ENCODE results near the gene CCDC88A. TPM values are rescaled to one million over a fixed set of nuclear protein-coding genes. Genes with fewer than 3 reads are reported as not detected.
"Not testable (repeated sequence)": the region's sequence is repeated elsewhere in the genome, so short reads cannot be mapped to it uniquely, and the experiment has no call there.

Gene CCDC88A
- total RNA-seq, 2 donors from 2014 or later = 29.0 to 33.0 TPM

DNA sequence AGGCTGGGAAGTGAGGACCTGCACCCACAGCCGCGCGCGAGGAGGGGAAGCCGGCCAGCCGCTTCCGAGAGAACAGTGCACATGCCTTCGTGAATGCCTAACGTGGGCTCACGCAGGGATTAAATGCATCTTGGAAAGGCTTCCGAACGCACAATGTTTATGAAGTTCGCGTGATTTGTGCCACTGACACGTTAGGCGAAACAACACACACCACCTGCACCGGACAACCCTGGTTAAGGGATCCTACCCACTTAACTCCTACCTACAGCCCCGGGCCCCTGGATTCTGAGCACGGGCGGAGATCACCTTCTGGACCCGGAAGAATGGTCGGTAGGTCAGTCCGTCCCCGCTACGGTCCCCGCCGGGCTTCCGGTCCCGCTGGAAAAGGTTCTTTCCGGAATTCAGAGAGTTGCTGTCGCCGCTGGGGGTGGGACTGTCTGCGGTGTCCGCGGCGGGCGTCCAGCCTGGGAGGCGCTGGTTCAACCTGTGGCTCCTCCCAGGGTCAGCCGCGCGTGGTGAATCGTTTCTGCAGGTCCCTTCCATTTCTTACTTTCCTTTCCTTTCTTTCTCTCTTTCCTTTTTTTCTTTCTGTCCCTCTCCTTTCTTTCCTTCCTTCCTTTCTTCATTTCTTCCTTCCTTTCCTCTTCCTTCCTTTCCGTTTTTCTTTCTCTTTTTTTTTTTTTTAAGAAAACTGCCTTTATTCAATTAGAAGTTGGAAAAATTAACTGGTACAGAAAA, 150.6 kb downstream of the CCDC88A start, which contains the start of gene MTIF2:
MTIF2 (minus strand) TSS at position 325 of the 738 bp plus-strand sequence. CDS start 5,373 bp downstream, outside the sequence.
- ATAC-seq = peak; percentile 99
- intact Hi-C loops (cut with DNase I) = no loop called here

GRCh38 chr2:55268288-55268906, 151.3 kb downstream of the CCDC88A start:
- DNase-seq (no peak), ATAC-seq (no peak)
- intact Hi-C loops (cut with DNase I) = no loop called here

More for the DNA sequence above, 150.6 kb downstream of the CCDC88A start, which contains the start of gene MTIF2:
- peak; percentile 97 for DNase-seq

DNA sequence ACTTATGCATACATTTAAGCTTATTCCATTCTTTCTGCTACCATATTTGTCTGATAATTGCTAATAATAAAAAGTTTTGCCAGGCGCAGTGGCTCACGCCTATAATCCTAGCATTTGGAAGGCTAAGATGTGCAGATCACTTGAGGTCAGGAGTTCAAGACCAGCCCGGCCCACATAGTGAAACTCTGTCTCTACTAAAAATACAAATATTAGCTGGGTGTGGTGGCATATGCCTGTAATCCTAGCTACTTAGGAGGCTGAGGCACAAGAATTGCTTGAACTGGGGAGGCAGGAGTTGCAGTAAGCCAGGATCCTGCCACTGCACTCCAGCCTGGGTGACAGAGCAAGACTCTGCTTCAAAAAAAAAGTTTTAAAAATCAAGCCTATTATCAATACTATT, 160.1 kb downstream of the CCDC88A start:
- ATAC-seq; DNase-seq; intact Hi-C loops (cut with DNase I): not testable (repeated sequence)

DNA sequence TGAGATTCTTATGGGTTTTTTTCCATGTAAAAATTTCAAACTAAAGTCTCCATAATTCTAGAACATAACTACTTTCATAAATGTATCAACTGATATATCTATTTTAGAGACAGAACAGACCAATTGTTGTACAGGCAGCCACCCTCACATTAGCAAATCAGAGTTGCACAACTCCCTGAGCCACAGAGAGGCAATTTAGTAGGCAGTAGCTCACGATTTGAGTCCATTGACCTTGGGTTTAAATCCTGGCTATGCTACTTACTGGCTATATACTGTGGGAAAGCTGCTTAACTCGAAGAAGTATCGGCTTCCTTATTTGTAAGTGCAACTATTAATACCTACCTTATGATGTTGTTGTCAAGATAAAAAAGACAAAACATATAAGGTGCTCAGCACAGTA, 166.8 kb downstream of the CCDC88A start:
- DNase-seq (no peak), ATAC-seq (no peak)
- intact Hi-C loops (cut with DNase I) = no loop called here

GRCh38 chr2:55247025-55247424, 172.6 kb downstream of the CCDC88A start:
- DNase-seq = no peak
- intact Hi-C loops (cut with DNase I) = no loop called here

DNA sequence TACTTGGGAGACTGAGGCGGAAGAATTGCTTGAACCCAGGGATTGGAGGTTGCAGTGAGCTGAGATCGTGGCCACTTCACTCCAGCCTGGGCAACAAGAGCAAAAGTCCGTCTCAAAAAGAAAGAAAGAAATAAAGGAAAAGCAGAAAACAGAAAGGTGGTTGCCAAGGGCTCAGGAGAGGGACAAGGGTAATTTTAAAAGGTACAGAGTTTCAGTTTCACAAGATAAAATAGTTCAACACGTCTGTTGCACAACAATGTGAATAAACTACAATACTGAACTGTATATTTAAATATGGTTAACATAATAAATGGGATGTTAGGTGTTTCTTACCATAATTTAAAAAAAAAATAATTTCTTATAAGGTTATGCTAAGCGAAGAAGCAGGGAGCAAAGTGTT, 174.2 kb downstream of the CCDC88A start:
- intact Hi-C loops (cut with DNase I) = no loop called here
- DNase-seq (no peak), ATAC-seq (no peak)

More at GRCh38 chr2:55247025-55247424, 172.6 kb downstream of the CCDC88A start:
- ATAC-seq = no peak

DNA sequence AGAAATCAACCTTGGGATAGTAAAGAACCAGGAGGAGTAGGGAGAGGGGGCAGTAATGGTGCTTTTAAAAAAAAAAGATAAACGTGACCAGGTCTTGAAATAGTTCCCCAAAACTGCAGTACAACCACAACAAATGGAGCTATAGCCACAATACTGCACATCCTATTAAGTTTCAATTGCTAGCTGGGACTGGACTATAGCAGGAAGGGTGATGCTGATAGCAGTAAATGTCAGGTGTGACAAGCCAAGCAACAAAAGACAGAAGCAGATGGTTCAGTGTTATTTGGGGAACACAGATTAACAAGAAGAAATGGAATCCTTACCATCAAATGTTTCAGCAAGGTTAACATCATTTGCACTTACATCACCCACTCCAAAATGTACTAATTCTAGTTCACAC, 177.0 kb downstream of the CCDC88A start:
- intact Hi-C loops (cut with DNase I) = no loop called here
- no peak for ATAC-seq
- DNase-seq = no peak

DNA sequence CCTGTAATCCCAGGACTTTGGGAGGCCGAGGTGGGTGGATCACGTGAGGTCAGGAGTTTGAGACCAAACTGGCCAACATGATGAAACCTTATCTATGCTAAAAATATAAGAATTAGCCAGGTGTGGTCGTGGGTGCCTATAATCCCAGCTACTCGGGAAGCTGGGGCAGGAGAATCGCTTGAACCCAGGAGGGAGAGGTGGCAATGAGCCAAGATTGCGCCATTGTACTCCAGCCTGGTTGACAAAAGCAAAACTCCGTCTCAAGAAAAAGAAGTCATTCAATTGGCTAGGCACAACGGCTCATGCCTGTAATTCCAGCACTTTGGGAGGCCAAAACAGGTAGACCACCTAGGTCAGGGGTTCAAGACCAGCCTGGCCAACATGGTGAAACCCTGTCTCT, 178.1 kb downstream of the CCDC88A start:
- intact Hi-C loops (cut with DNase I); ATAC-seq; DNase-seq: not testable (repeated sequence)

GRCh38 chr2:55239656-55240222, 179.9 kb downstream of the CCDC88A start:
- intact Hi-C loops (cut with DNase I) = no loop called here
- ATAC-seq (no peak), DNase-seq (no peak)

Other genes with a start within 250 kb of the CCDC88A start
- gene CLHC1, start 187.6 kb downstream of the CCDC88A start, total RNA-seq = 1 to 10 TPM; 5.4 to 8.1 TPM
- gene RPS27A, start 187.2 kb downstream of the CCDC88A start, total RNA-seq = 100 to 1,000 TPM; 562 to 564 TPM
- gene MTIF2, start 150.6 kb downstream of the CCDC88A start, total RNA-seq = 10 to 100 TPM; 30.4 to 36.3 TPM
- 10 to 100 TPM; 20.2 to 22.9 TPM for gene CFAP36, start 99.9 kb upstream of the CCDC88A start, total RNA-seq
- gene PPP4R3B, start 197.8 kb upstream of the CCDC88A start, total RNA-seq = 10 to 100 TPM; 29.9 to 30.6 TPM

All from left cardiac atrium (tissue), 4 donors.